GM12878 (cell line): ENCODE results near the gene PRSS12. TPM values are rescaled to one million over a fixed set of nuclear protein-coding genes. Genes with fewer than 3 reads are reported as not detected.

ENCODE experiments used
- ATAC-seq: fragments of 200-7000 bp; cut with Tn5 transposase; 3 replicates; pipeline ENCODE4 v1.9.1; 2020; ENCODE audit warnings: mild to moderate bottlenecking, moderate library complexity
- BruUV-seq: library from RNA; stranded (reverse); fragments of 400-500 nt; replicated peaks from 2 replicates; lab custom pipeline; 2021; lab: Mats Ljungman, UMichigan
- CTCF ChIA-PET: fragments of 300-600 bp; sonication (Branson Sonifier 250); formaldehyde crosslinking; extraction: SDS; loops from one replicate; lab custom pipeline; 2021; ENCODE audit warnings: inconsistent platforms; lab: Yijun Ruan, JAX
- POLR2A ChIA-PET: fragments of 350-600 bp; formaldehyde crosslinking; extraction: SDS; loops from one replicate; lab custom pipeline; 2021; ENCODE audit warnings: inconsistent platforms; lab: Charles Lee
- RAD21 ChIA-PET: fragments of 300-600 bp; sonication (Branson Sonifier 250); formaldehyde crosslinking; loops from one replicate; lab custom pipeline; 2023; ENCODE audit warnings: antibody characterized with exemption; ENCODE audit not compliant: unreplicated experiment; lab: Charles Lee
- SMC1A ChIA-PET: fragments of 300-600 bp; sonication (Branson Sonifier 250); formaldehyde crosslinking; loops from one replicate; lab custom pipeline; 2023; ENCODE audit not compliant: unreplicated experiment, uncharacterized antibody; lab: Charles Lee
- DNase-seq: peaks from one replicate; pipeline ENCODE4 v3.0.0-alpha.2; 2011; ENCODE audit warnings: low read depth, low spot score
- FAIRE-seq: peaks from 3 replicates; lab custom pipeline; 2011; peaks lifted over from hg19 to GRCh38; lab: Jason Lieb, UNC
- H2AFZ ChIP-seq: 2 replicates; pipeline ENCODE4 v1.6.0; 2011; ENCODE audit warnings: low read depth, low read length, control low read depth; ENCODE audit not compliant: control insufficient read depth
- H3K27ac ChIP-seq: 2 replicates; pipeline ENCODE4 v1.5.1; 2011; ENCODE audit warnings: control low read depth; ENCODE audit not compliant: control insufficient read depth, insufficient read depth
- H3K27me3 ChIP-seq, 2 experiments: replicated peaks in 1 of 2; 2 replicates each; pipeline versions ENCODE4 v1.6.0 to v1.6.1; 2011; ENCODE audit warnings: low read length in 1 of 2; ENCODE audit not compliant: control insufficient read depth in 2 of 2, insufficient read depth in 2 of 2
- H3K36me3 ChIP-seq, 2 experiments: 2 replicates each; pipeline ENCODE4 v1.5.1; 2011; ENCODE audit warnings: low read length in 1 of 2; ENCODE audit not compliant: control insufficient read depth in 2 of 2, insufficient read depth in 2 of 2
- H3K4me1 ChIP-seq: 2 replicates; pipeline ENCODE4 v1.6.1; 2011; ENCODE audit warnings: mild to moderate bottlenecking, low read length, moderate library complexity, mixed read lengths; ENCODE audit not compliant: control insufficient read depth, insufficient read depth
- H3K4me2 ChIP-seq: 2 replicates; pipeline ENCODE4 v1.6.0; 2011; ENCODE audit warnings: control low read depth; ENCODE audit not compliant: control insufficient read depth, insufficient read depth
- H3K4me3 ChIP-seq: fragments of 200-600 bp; sonication (generic); 2 replicates; pipeline ENCODE4 v1.5.1; 2016
- H3K79me2 ChIP-seq: 2 replicates; pipeline ENCODE4 v1.6.0; 2011; ENCODE audit warnings: low read length; ENCODE audit not compliant: control insufficient read depth, insufficient read depth
- H3K9ac ChIP-seq: 2 replicates; pipeline ENCODE4 v1.8.0; 2011; ENCODE audit warnings: low read length, control low read depth, mixed read lengths; ENCODE audit not compliant: control insufficient read depth, insufficient read depth
- H3K9me3 ChIP-seq: replicated peaks from 3 replicates; pipeline ENCODE4 v1.5.1; 2011; ENCODE audit warnings: mild to moderate bottlenecking, low read length; ENCODE audit not compliant: control insufficient read depth, insufficient read depth
- H4K20me1 ChIP-seq: 2 replicates; pipeline ENCODE4 v1.6.0; 2011; ENCODE audit not compliant: control insufficient read depth, insufficient read depth
- ASH2L ChIP-seq: fragments of 300-600, 200-600 bp; sonication (generic); IDR thresholded peaks from 2 replicates; pipeline ENCODE4 v1.6.1; 2017; ENCODE audit warnings: low read depth, mild to moderate bottlenecking, borderline replicate concordance
- BRCA1 ChIP-seq: IDR thresholded peaks from 2 replicates; pipeline ENCODE4 v1.6.1; 2011; ENCODE audit warnings: low read depth, low read length, improper control_type of control experiment
- CTCF ChIP-seq, 3 experiments: IDR thresholded peaks in 2 of 3; conservative IDR thresholded peaks in 1 of 3; 2 replicates each; pipeline ENCODE4 v1.5.1; 2011; ENCODE audit warnings: low read depth in 3 of 3, low read length in 3 of 3, mild to moderate bottlenecking in 3 of 3, control low read depth in 2 of 3, moderate library complexity in 2 of 3, inconsistent platforms in 1 of 3, mixed read lengths in 1 of 3; ENCODE audit not compliant: control insufficient read depth in 2 of 3, insufficient read depth in 1 of 3; ENCODE audit errors: extremely low read depth in 1 of 3
- HCFC1 ChIP-seq: fragments of 150-350 bp; IDR thresholded peaks from 2 replicates; pipeline ENCODE4 v1.6.1; 2014; ENCODE audit warnings: low read length
- HDAC2 ChIP-seq: fragments of 200-600 bp; sonication (generic); IDR thresholded peaks from 2 replicates; pipeline ENCODE4 v1.6.1; 2017
- JUNB ChIP-seq: IDR thresholded peaks from 2 replicates; pipeline ENCODE4 v1.6.1; 2016; ENCODE audit warnings: antibody characterized with exemption, mild to moderate bottlenecking
- MTA3 ChIP-seq: IDR thresholded peaks from 2 replicates; pipeline ENCODE4 v1.6.1; 2012; ENCODE audit warnings: low read length, inconsistent platforms, borderline replicate concordance
- NR2C1 ChIP-seq: fragments of 450-650 bp; IDR thresholded peaks from 2 replicates; pipeline ENCODE4 v1.6.1; 2017; ENCODE audit warnings: antibody characterized with exemption, mild to moderate bottlenecking, moderate library complexity
- POLR2AphosphoS2 ChIP-seq: IDR thresholded peaks from 2 replicates; pipeline ENCODE4 v1.6.1; 2011; ENCODE audit warnings: low read depth, mild to moderate bottlenecking, low read length, improper control_type of control experiment, moderate library complexity
- POLR2AphosphoS5 ChIP-seq: IDR thresholded peaks from 2 replicates; pipeline ENCODE4 v1.6.1; 2011; ENCODE audit warnings: mild to moderate bottlenecking, low read length, inconsistent platforms
- SMC3 ChIP-seq: IDR thresholded peaks from 2 replicates; pipeline ENCODE4 v1.6.1; 2011; ENCODE audit warnings: low read length, improper control_type of control experiment, borderline replicate concordance
- SREBF1 ChIP-seq: IDR thresholded peaks from 2 replicates; pipeline ENCODE4 v1.6.1; 2012; ENCODE audit warnings: mild to moderate bottlenecking, low read length
- SREBF2 ChIP-seq: IDR thresholded peaks from 2 replicates; pipeline ENCODE4 v1.6.1; 2012; ENCODE audit warnings: mild to moderate bottlenecking, low read length
- SUZ12 ChIP-seq: fragments of 200-600 bp; sonication (generic); IDR thresholded peaks from one replicate; pipeline ENCODE4 v1.6.1; 2018; ENCODE audit warnings: antibody characterized with exemption, mild to moderate bottlenecking; ENCODE audit not compliant: unreplicated experiment
- TCF12 ChIP-seq: IDR thresholded peaks from 2 replicates; pipeline ENCODE4 v1.6.1; 2011; ENCODE audit warnings: low read depth, mild to moderate bottlenecking, low read length
- ZBTB11 ChIP-seq: fragments of 450-650 bp; formaldehyde crosslinking; IDR thresholded peaks from 2 replicates; pipeline ENCODE4 v1.5.0; 2022; ENCODE audit warnings: mild to moderate bottlenecking, missing genetic modification characterization
- in situ Hi-C: fragments of 300-500 bp; cut with MboI; formaldehyde crosslinking; loops from 9 replicates; pipeline ENCODE4 v1.14.3; 2018; ENCODE audit warnings: mixed read lengths
- intact Hi-C: fragments of 100-400 bp; cut with micrococcal nuclease; formaldehyde crosslinking; loops from one replicate; pipeline ENCODE4 v1.14.2; 2022; ENCODE audit not compliant: unreplicated experiment
- polyA plus RNA-seq, 11 experiments: library from polyadenylated mRNA; depleted of rRNA in 4 of 11; unstranded in 6 of 11; stranded (reverse) in 5 of 11; fragments of >200 nt; fragmentation: Nextera tagmentation in 4 of 11; fragmentation: Illumina TruSeq in 1 of 11; extraction: Ambion mirVana in 4 of 11; extraction: Trizol in 1 of 11; gene quantifications; 1 replicate in 1 of 11; 2 replicates in 10 of 11; pipeline versions ENCODE4 v1.2.1 to v1.2.3, GENCODE V29; 2011 to 2016; ENCODE audit warnings: inconsistent platforms in 2 of 11, missing spikeins in 2 of 11, low read depth in 1 of 11
- total RNA-seq, 4 experiments: library from RNA; depleted of rRNA in 3 of 4; stranded (reverse); fragments of >200 nt in 3 of 4; fragmentation: Illumina TruSeq in 1 of 4; extraction: Trizol in 1 of 4; gene quantifications; 2 replicates each; pipeline versions ENCODE4 v1.2.1 to v1.2.3, GENCODE V29; 2013 to 2021
- TF ChIP-seq, protein P1 (sequence below): IDR thresholded peaks from 2 replicates; pipeline ENCODE4 v1.6.1; 2012; ENCODE audit warnings: low read length, inconsistent platforms
- TF ChIP-seq, protein P2 (sequence below): IDR thresholded peaks from 2 replicates; pipeline ENCODE4 v1.6.1; 2011; ENCODE audit warnings: low read depth, low read length, improper control_type of control experiment, borderline replicate concordance

Gene PRSS12
- total and polyA plus RNA-seq, 10 of the 15 experiments (the other 5 are each of a cell fraction or from before 2014, with no cell fraction given) = 0.04 to 0.34 (median 0.11) TPM; not detected in 2

- no peak for TF ChIP-seq NR2C1
- no peak for TF ChIP-seq SREBF2
Measured at GRCh38 chr4:118363166-118363565, 10.4 kb upstream of the PRSS12 start (continued).

DNA sequence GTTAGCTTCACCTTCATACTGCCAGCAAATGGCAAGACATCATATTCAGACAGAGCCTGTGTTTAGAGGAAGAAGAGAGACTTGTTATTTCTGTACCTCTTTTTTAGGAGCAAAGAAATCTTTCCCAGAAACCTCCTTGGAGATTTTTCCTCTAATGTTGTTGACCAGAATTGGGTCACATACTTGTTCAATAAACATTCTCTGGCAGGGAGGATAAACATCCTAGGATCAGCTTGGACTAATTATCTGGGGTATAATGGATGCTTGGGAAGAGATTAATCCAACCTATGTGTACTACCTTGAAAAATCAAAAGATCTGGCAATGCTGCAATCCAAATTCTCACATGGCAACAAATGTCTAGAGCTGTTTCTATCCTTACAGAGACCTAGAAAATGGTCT is 8.4 kb upstream of the PRSS12 start:
- Histone ChIP-seq H3K36me3 (no peaks in the 10 kb centered on the region), H3K4me2 (no peak overlapping the region), H3K9me3 (no peaks in the 10 kb centered on the region), H3K79me2 (no peaks in the 10 kb centered on the region), H3K27me3 (no peaks in the 10 kb centered on the region), H4K20me1 (no peaks in the 10 kb centered on the region), H3K9ac (no peak overlapping the region), H3K4me3 (no peak overlapping the region), H3K27ac (no peak overlapping the region), H2AFZ (no peak overlapping the region), H3K4me1 (no peaks in the 10 kb centered on the region)
- CTCF ChIA-PET = interaction anchor here (0.6 to 0.9 kb wide), 2 partner anchors 10 to 170 kb away, joined by 4 read pairs; no protein-coding TSS in a partner anchor
- in situ Hi-C loops (no loop called here), intact Hi-C loops (no loop called here)
- SMC1A ChIA-PET = no interaction called here
- no peak for ATAC-seq
- BruUV-seq = no TSS peak
- DNase-seq = no peak
- RAD21 ChIA-PET = no interaction called here
- no peak for FAIRE-seq
- POLR2A ChIA-PET = no interaction called here
- no peak for TF ChIP-seq CTCF (IDR thresholded peaks at IDR 0.05 in 2 of 3, conservative IDR thresholded peaks at IDR 0.05 in 1 of 3; ENCODE audit: control insufficient read depth in 2 of 3, extremely low read depth in 1 of 3, insufficient read depth in 1 of 3, low read depth in 3 of 3, low read length in 3 of 3)
- TF ChIP-seq, protein P1, sequence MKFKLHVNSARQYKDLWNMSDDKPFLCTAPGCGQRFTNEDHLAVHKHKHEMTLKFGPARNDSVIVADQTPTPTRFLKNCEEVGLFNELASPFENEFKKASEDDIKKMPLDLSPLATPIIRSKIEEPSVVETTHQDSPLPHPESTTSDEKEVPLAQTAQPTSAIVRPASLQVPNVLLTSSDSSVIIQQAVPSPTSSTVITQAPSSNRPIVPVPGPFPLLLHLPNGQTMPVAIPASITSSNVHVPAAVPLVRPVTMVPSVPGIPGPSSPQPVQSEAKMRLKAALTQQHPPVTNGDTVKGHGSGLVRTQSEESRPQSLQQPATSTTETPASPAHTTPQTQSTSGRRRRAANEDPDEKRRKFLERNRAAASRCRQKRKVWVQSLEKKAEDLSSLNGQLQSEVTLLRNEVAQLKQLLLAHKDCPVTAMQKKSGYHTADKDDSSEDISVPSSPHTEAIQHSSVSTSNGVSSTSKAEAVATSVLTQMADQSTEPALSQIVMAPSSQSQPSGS = no peak
- TF ChIP-seq, protein P2, sequence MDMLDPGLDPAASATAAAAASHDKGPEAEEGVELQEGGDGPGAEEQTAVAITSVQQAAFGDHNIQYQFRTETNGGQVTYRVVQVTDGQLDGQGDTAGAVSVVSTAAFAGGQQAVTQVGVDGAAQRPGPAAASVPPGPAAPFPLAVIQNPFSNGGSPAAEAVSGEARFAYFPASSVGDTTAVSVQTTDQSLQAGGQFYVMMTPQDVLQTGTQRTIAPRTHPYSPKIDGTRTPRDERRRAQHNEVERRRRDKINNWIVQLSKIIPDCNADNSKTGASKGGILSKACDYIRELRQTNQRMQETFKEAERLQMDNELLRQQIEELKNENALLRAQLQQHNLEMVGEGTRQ = no peak
- no peak for TF ChIP-seq HDAC2
- TF ChIP-seq SMC3 = no peak
- no peak for TF ChIP-seq TCF12
- TF ChIP-seq HCFC1 = no peak
- TF ChIP-seq ASH2L = no peak
- no peak for TF ChIP-seq ZBTB11
- no peak for TF ChIP-seq SREBF1
- TF ChIP-seq SUZ12 = no peak
- no peak for TF ChIP-seq POLR2AphosphoS5
- no peak for TF ChIP-seq BRCA1
- no peak for TF ChIP-seq JUNB
- TF ChIP-seq POLR2AphosphoS2 = no peak
- no peak for TF ChIP-seq MTA3
